HepG2 (cell line): ENCODE measurements around the gene CHPF. TPM values are rescaled to one million over a fixed set of nuclear protein-coding genes. Genes with fewer than 3 reads are reported as not detected.

Experiments
- ATF7 ChIP-seq, 2 experiments: fragments of 450-650 bp in 1 of 2; sonication (generic) in 1 of 2; formaldehyde crosslinking in 1 of 2; IDR thresholded peaks; 2 replicates each; pipeline versions ENCODE4 v1.4.0 to v1.6.1; 2016 to 2020; ENCODE audit warnings: antibody characterized with exemption in 1 of 2, mild to moderate bottlenecking in 1 of 2, missing genetic modification reagents in 1 of 2
- EP300 ChIP-seq, 3 experiments: sonication (generic) in 1 of 3; formaldehyde crosslinking in 1 of 3; IDR thresholded peaks; 2 replicates each; pipeline versions ENCODE4 v1.5.1 to v1.6.1; 2011 to 2020; ENCODE audit warnings: low read depth in 2 of 3, low read length in 2 of 3, borderline replicate concordance in 1 of 3, improper control_type of control experiment in 1 of 3, mild to moderate bottlenecking in 1 of 3, missing genetic modification reagents in 1 of 3, moderate library complexity in 1 of 3
- GABPB1 ChIP-seq: IDR thresholded peaks from 2 replicates; pipeline ENCODE4 v1.6.1; 2016; ENCODE audit warnings: mild to moderate bottlenecking, missing genetic modification reagents, moderate library complexity, missing compliant biosample characterization
- HDAC2 ChIP-seq: sonication (generic); formaldehyde crosslinking; IDR thresholded peaks from 2 replicates; pipeline ENCODE4 v1.4.0; 2020; ENCODE audit warnings: missing genetic modification reagents
- HIVEP1 ChIP-seq: sonication (generic); formaldehyde crosslinking; IDR thresholded peaks from 2 replicates; pipeline ENCODE4 v1.4.0; 2020; ENCODE audit warnings: mild to moderate bottlenecking, missing genetic modification reagents
- HNRNPK ChIP-seq: fragments of 200-400 bp; formaldehyde crosslinking; IDR thresholded peaks from 2 replicates; pipeline ENCODE4 v1.6.1; 2018; ENCODE audit warnings: low read length, low read depth, moderate library complexity, mild to moderate bottlenecking; ENCODE audit not compliant: poor library complexity, severe bottlenecking
- KDM1A ChIP-seq: IDR thresholded peaks from 2 replicates; pipeline ENCODE4 v1.6.1; 2016; ENCODE audit warnings: missing compliant biosample characterization
- MLLT10 ChIP-seq: sonication (generic); formaldehyde crosslinking; IDR thresholded peaks from 2 replicates; pipeline ENCODE4 v1.4.0; 2020; ENCODE audit warnings: missing genetic modification reagents
- NFYC ChIP-seq: IDR thresholded peaks from 2 replicates; pipeline ENCODE4 v1.6.1; 2016; ENCODE audit warnings: missing genetic modification reagents, missing compliant biosample characterization
- NR1H2 ChIP-seq: sonication (generic); formaldehyde crosslinking; IDR thresholded peaks from 2 replicates; pipeline ENCODE4 v1.8.1; 2022; ENCODE audit warnings: low read depth, missing genetic modification reagents, borderline replicate concordance
- ZNF138 ChIP-seq: sonication (generic); formaldehyde crosslinking; IDR thresholded peaks from 2 replicates; pipeline ENCODE4 v1.5.0; 2020; ENCODE audit warnings: mild to moderate bottlenecking, low read depth, missing genetic modification reagents
- ZNF232 ChIP-seq: sonication (generic); formaldehyde crosslinking; IDR thresholded peaks from 2 replicates; pipeline ENCODE4 v1.4.0; 2020; ENCODE audit warnings: missing genetic modification reagents, borderline replicate concordance
- ZNF343 ChIP-seq: sonication (generic); formaldehyde crosslinking; IDR thresholded peaks from 2 replicates; pipeline ENCODE4 v1.4.0; 2020; ENCODE audit warnings: mild to moderate bottlenecking, missing genetic modification reagents
- ZNF563 ChIP-seq: sonication (generic); formaldehyde crosslinking; IDR thresholded peaks from 2 replicates; pipeline ENCODE4 v1.8.0; 2022; ENCODE audit warnings: mild to moderate bottlenecking, moderate library complexity, missing genetic modification reagents
- ZNF629 ChIP-seq: sonication (generic); formaldehyde crosslinking; conservative IDR thresholded peaks from 2 replicates; pipeline ENCODE4 v1.5.0; 2020; ENCODE audit warnings: missing genetic modification reagents
- ZNF782 ChIP-seq: sonication (generic); formaldehyde crosslinking; IDR thresholded peaks from 2 replicates; pipeline ENCODE4 v1.4.0; 2020; ENCODE audit warnings: missing genetic modification reagents, mild to moderate bottlenecking, borderline replicate concordance
- polyA plus RNA-seq, 8 experiments: library from polyadenylated mRNA; depleted of rRNA in 3 of 8; stranded (reverse) in 7 of 8; unstranded in 1 of 8; fragments of >200 nt; fragmentation: Illumina TruSeq in 4 of 8; extraction: Trizol in 4 of 8; gene quantifications; 2 replicates each; pipeline versions ENCODE4 v1.2.1 to v1.2.3, GENCODE V29; 2011 to 2016; ENCODE audit warnings: low read depth in 4 of 8, missing spikeins in 1 of 8, mixed read lengths in 1 of 8; ENCODE audit not compliant: insufficient read depth in 1 of 8
- total RNA-seq, 5 experiments: library from RNA; depleted of rRNA; stranded (reverse); fragments of >200 nt; fragmentation: Illumina TruSeq; extraction: Trizol; gene quantifications; 2 replicates each; pipeline ENCODE4 v1.2.3, GENCODE V29; 2016; ENCODE audit warnings: low read depth in 1 of 5
- TF ChIP-seq, protein P1 (sequence below): sonication (generic); formaldehyde crosslinking; IDR thresholded peaks from 2 replicates; pipeline ENCODE4 v1.4.0; 2020; ENCODE audit warnings: mild to moderate bottlenecking, low read depth, missing genetic modification reagents
- TF ChIP-seq, protein P2 (sequence below): conservative IDR thresholded peaks from 2 replicates; pipeline ENCODE4 v1.6.1; 2018; ENCODE audit warnings: missing genetic modification reagents
- TF ChIP-seq, protein P3 (sequence below): sonication (generic); formaldehyde crosslinking; IDR thresholded peaks from 2 replicates; pipeline ENCODE4 v1.8.0; 2022; ENCODE audit warnings: missing genetic modification reagents, mild to moderate bottlenecking, borderline replicate concordance
- TF ChIP-seq, protein P4 (sequence below): sonication (generic); formaldehyde crosslinking; IDR thresholded peaks from 2 replicates; pipeline ENCODE4 v1.4.0; 2020; ENCODE audit warnings: missing genetic modification reagents
- TF ChIP-seq, protein P5 (sequence below): sonication (generic); formaldehyde crosslinking; IDR thresholded peaks from 2 replicates; pipeline ENCODE4 v1.8.0; 2022; ENCODE audit warnings: missing genetic modification reagents, low read depth, mild to moderate bottlenecking, borderline replicate concordance

CHPF gene
- total and polyA plus RNA-seq, 2 of the 13 experiments (the other 11 are each of a cell fraction or from before 2014, with no cell fraction given) = 79.6 to 111 TPM

DNA sequence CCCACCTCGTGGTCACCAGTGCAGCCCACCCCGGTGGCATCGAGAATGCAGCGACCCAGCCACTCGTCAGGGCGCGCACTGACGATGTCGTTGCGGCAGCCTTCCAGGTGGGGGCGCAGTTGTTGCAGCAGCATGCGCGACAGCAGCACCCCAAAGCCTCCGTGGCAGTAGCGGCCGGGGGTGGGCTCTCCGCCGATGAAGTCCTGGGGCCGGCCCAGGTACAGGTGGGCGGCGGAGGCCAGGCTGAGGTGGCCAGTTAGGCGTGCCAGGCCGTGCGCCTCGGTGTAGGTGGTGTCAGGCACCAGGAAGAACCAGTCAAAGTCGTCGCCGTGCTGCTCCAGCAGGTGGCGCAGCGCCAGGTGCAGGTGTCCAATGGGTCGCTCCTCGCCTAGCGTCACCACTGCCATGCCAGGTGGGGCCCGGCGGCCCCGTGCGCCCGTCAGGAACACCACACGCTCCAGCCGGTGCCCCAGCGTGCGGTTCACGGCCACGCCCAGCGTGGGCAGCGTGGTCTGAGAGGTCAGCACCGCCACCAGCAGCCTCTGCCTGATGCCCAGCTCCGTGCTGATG lies 1.9 kb downstream of the CHPF start (continued):
- TF ChIP-seq HNRNPK = peak; percentile 53
- TF ChIP-seq ZNF629 (CRISPR knock-in tag) = no peak
- TF ChIP-seq, protein P1, sequence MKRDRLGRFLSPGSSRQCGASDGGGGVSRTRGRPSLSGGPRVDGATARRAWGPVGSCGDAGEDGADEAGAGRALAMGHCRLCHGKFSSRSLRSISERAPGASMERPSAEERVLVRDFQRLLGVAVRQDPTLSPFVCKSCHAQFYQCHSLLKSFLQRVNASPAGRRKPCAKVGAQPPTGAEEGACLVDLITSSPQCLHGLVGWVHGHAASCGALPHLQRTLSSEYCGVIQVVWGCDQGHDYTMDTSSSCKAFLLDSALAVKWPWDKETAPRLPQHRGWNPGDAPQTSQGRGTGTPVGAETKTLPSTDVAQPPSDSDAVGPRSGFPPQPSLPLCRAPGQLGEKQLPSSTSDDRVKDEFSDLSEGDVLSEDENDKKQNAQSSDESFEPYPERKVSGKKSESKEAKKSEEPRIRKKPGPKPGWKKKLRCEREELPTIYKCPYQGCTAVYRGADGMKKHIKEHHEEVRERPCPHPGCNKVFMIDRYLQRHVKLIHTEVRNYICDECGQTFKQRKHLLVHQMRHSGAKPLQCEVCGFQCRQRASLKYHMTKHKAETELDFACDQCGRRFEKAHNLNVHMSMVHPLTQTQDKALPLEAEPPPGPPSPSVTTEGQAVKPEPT (CRISPR knock-in tag) = peak; percentile 84
- TF ChIP-seq EP300 (IDR thresholded peaks at IDR 0.05; ENCODE audit: low read depth in 2 of 2, low read length in 2 of 2) = 0 out of 4 replicates have a peak, but pooled peaks of 1 of the 2 experiments have one; percentile 48
- no peak for TF ChIP-seq EP300 (CRISPR knock-in tag; IDR thresholded peaks at IDR 0.05; ENCODE audit: borderline replicate concordance)
- TF ChIP-seq ZNF138 (CRISPR knock-in tag) = 0 out of 2 replicates have a peak, but pooled peaks have one; percentile 89
- TF ChIP-seq ZNF782 (CRISPR knock-in tag) = peak; percentile 92
- no peak for TF ChIP-seq MLLT10 (CRISPR knock-in tag)
- peak; percentile 87 for TF ChIP-seq GABPB1 (CRISPR knock-in tag)
- TF ChIP-seq NFYC = peak; percentile 48; the same call in 1 of the 2 replicates
- TF ChIP-seq, protein P2, sequence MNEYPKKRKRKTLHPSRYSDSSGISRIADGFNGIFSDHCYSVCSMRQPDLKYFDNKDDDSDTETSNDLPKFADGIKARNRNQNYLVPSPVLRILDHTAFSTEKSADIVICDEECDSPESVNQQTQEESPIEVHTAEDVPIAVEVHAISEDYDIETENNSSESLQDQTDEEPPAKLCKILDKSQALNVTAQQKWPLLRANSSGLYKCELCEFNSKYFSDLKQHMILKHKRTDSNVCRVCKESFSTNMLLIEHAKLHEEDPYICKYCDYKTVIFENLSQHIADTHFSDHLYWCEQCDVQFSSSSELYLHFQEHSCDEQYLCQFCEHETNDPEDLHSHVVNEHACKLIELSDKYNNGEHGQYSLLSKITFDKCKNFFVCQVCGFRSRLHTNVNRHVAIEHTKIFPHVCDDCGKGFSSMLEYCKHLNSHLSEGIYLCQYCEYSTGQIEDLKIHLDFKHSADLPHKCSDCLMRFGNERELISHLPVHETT = 0 out of 2 replicates have a peak, but pooled peaks have one; percentile 41
- peak; percentile 84; the same call in 1 of the 2 replicates for TF ChIP-seq ZNF563 (CRISPR knock-in tag)
- TF ChIP-seq, protein P3, sequence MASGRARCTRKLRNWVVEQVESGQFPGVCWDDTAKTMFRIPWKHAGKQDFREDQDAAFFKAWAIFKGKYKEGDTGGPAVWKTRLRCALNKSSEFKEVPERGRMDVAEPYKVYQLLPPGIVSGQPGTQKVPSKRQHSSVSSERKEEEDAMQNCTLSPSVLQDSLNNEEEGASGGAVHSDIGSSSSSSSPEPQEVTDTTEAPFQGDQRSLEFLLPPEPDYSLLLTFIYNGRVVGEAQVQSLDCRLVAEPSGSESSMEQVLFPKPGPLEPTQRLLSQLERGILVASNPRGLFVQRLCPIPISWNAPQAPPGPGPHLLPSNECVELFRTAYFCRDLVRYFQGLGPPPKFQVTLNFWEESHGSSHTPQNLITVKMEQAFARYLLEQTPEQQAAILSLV (CRISPR knock-in tag) = peak; percentile 70; the same call in 1 of the 2 replicates
- peak; percentile 87 for TF ChIP-seq HDAC2 (CRISPR knock-in tag)
- peak; percentile 89; the same call in 1 of the 2 replicates for TF ChIP-seq ZNF232 (CRISPR knock-in tag)
- TF ChIP-seq HIVEP1 = peak; percentile 82
- TF ChIP-seq, protein P4, sequence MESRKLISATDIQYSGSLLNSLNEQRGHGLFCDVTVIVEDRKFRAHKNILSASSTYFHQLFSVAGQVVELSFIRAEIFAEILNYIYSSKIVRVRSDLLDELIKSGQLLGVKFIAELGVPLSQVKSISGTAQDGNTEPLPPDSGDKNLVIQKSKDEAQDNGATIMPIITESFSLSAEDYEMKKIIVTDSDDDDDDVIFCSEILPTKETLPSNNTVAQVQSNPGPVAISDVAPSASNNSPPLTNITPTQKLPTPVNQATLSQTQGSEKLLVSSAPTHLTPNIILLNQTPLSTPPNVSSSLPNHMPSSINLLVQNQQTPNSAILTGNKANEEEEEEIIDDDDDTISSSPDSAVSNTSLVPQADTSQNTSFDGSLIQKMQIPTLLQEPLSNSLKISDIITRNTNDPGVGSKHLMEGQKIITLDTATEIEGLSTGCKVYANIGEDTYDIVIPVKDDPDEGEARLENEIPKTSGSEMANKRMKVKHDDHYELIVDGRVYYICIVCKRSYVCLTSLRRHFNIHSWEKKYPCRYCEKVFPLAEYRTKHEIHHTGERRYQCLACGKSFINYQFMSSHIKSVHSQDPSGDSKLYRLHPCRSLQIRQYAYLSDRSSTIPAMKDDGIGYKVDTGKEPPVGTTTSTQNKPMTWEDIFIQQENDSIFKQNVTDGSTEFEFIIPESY (CRISPR knock-in tag) = peak; percentile 99
- TF ChIP-seq, protein P5, sequence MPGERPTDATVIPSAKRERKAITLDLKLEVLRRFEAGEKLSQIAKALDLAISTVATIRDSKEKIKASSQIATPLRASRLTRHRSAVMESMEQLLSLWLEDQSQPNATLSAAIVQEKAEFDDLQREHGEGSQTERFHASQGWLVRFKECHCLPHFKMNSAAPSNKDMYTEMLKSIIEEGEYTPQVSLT (CRISPR knock-in tag) = no peak; the same call in 1 of the 2 replicates
- TF ChIP-seq ATF7 (IDR thresholded peaks at IDR 0.05) = no peak
- peak; percentile 85 for TF ChIP-seq ATF7 (CRISPR knock-in tag; IDR thresholded peaks at IDR 0.05)
- peak; percentile 65 for TF ChIP-seq ZNF343 (CRISPR knock-in tag)
- TF ChIP-seq KDM1A (CRISPR knock-in tag) = no peak
- no peak for TF ChIP-seq NR1H2 (CRISPR knock-in tag)
